Measurements from ENCODE around the gene ABCC8. TPM values are rescaled to one million over a fixed set of nuclear protein-coding genes. Genes with fewer than 3 reads are reported as not detected.

Gene ABCC8
- polyA plus RNA-seq, 1 of the 3 experiments (the other 2 are of a cell fraction), result 1.1 TPM

GRCh38 chr11:17401316-17401715 is 75.3 kb downstream of the ABCC8 start:
- TF ChIP-seq GABPA (IDR thresholded peaks at IDR 0.05; ENCODE audit: low read depth) (no peak), SIN3A (IDR thresholded peaks at IDR 0.05; ENCODE audit: borderline replicate concordance, low read depth, low read length) (no peak), RCOR1 (IDR thresholded peaks at IDR 0.05; ENCODE audit: low read length) (no peak), REST (IDR thresholded peaks at IDR 0.05; ENCODE audit: low read depth, low read length) (no peak), NFIC (IDR thresholded peaks at IDR 0.05; ENCODE audit: borderline replicate concordance) (no peak), TEAD4 (IDR thresholded peaks at IDR 0.05; ENCODE audit: borderline replicate concordance, insufficient read depth) (no peak), MXI1 (IDR thresholded peaks at IDR 0.05; ENCODE audit: low read depth, low read length) (no peak), RAD21 (IDR thresholded peaks at IDR 0.05; ENCODE audit: low read length) (no peak), FOXM1 (IDR thresholded peaks at IDR 0.05; ENCODE audit: low read depth) (no peak), CTCF (IDR thresholded peaks at IDR 0.05) (no peak), NRF1 (IDR thresholded peaks at IDR 0.05; ENCODE audit: low read depth, low read length) (no peak), FOXJ3 (CRISPR knock-in tag; IDR thresholded peaks at IDR 0.05) (no peak), FOSL2 (IDR thresholded peaks at IDR 0.05; ENCODE audit: borderline replicate concordance, low read depth) (no peak), YY1 (IDR thresholded peaks at IDR 0.05; ENCODE audit: low read depth) (no peak), POLR2AphosphoS5 (IDR thresholded peaks at IDR 0.05; ENCODE audit: low read depth, low read length) (no peak), MEF2A (IDR thresholded peaks at IDR 0.05; ENCODE audit: borderline replicate concordance, low read depth) (no peak), ELF1 (IDR thresholded peaks at IDR 0.05) (no peak), TAF1 (IDR thresholded peaks at IDR 0.05; ENCODE audit: borderline replicate concordance, low read depth, low read length) (no peak)
- DNase-seq, result no peak
- Histone ChIP-seq H4K20me1 (ENCODE audit: insufficient read depth) (no peaks in the 10 kb centered on the region), H3K4me3 (ENCODE audit: low read depth in 2 of 2, low read length in 1 of 2) (no peak overlapping the region), H3K27me3 (ENCODE audit: insufficient read depth) (no peaks in the 10 kb centered on the region), H3K9me3 (no peaks in the 10 kb centered on the region), H2AFZ (ENCODE audit: low read depth) (no peak overlapping the region), H3K79me2 (ENCODE audit: insufficient read depth) (no peaks in the 10 kb centered on the region), H3K4me1 (ENCODE audit: control insufficient read depth in 1 of 2, insufficient read depth in 2 of 2, low read depth in 1 of 2, low read length in 1 of 2) (peaks cover 0 to 13% of the 10 kb centered on the region in 2 experiments; a peak in 1 of 4 replicates), H3K27ac (ENCODE audit: low read depth in 2 of 2, low read length in 1 of 2) (no peak overlapping the region), H3K36me3 (replicated peaks in 1 of 2; ENCODE audit: control insufficient read depth in 1 of 2, insufficient read depth in 2 of 2, low read length in 1 of 2) (no peaks in the 10 kb centered on the region), H3F3A (replicated peaks; ENCODE audit: insufficient read depth) (no peaks in the 10 kb centered on the region), H3K9me2 (no peaks in the 10 kb centered on the region), H3K4me2 (no peak overlapping the region), H3K9ac (no peak overlapping the region)
- CTCF ChIA-PET, result interaction anchor here (0.7 to 3.2 kb wide), 5 partner anchors 11 to 103 kb away, joined by 3 to 13 read pairs (median 5); partner anchors contain the start of gene KCNJ11
- WGBS (ENCODE audit: low lambda C conversion rate), result 58% methylated on average over 1 of the region's 2 CpGs
- POLR2A ChIA-PET, result no interaction called here

Measured in SK-N-SH (cell line).